GM10266 (cell line): ENCODE results near the gene NSD2.
"Not testable (repeated sequence)": the region's sequence is repeated elsewhere in the genome, so short reads cannot be mapped to it uniquely, and the experiment has no call there.

ENCODE experiments used
- DNase-seq: peaks from one replicate; pipeline ENCODE4 v3.0.0; 2012; ENCODE audit errors: extremely low spot score
- CTCF ChIP-seq: IDR thresholded peaks from 2 replicates; pipeline ENCODE4 v1.5.1; 2012; ENCODE audit warnings: mild to moderate bottlenecking, low read depth; ENCODE audit not compliant: control insufficient read depth, insufficient read depth; ENCODE audit errors: missing control alignments

Gene NSD2

GRCh38 chr4:1991596-1992434 is 120.6 kb downstream of the NSD2 start:
- no peak for DNase-seq
- TF ChIP-seq CTCF: no peak

- TF ChIP-seq CTCF: no peak
- no peak for DNase-seq
Measured at GRCh38 chr4:1992468-1993168, 121.4 kb downstream of the NSD2 start.

- no peak for DNase-seq
Measured at GRCh38 chr4:1993169-1993516, 122.0 kb downstream of the NSD2 start.

GRCh38 chr4:1993718-1994516 is 122.7 kb downstream of the NSD2 start:
- not testable (repeated sequence) for DNase-seq

More at GRCh38 chr4:1993169-1993516, 122.0 kb downstream of the NSD2 start:
- TF ChIP-seq CTCF: no peak

GRCh38 chr4:1994938-1995337 is 123.7 kb downstream of the NSD2 start:
- TF ChIP-seq CTCF: no peak
- DNase-seq: no peak

- no peak for DNase-seq
- TF ChIP-seq CTCF: no peak
Measured at GRCh38 chr4:1996866-1997611, 125.8 kb downstream of the NSD2 start.

- no peak for TF ChIP-seq CTCF
- DNase-seq: no peak
Measured at GRCh38 chr4:1997712-1998111, 126.5 kb downstream of the NSD2 start.
